ENCODE results near the gene BOLA3. TPM values are rescaled to one million over a fixed set of nuclear protein-coding genes. Genes with fewer than 3 reads are reported as not detected.

BOLA3 gene
- total and polyA plus RNA-seq, 2 donors (not counting 1 experiment from before 2014, with no cell fraction given): 6.5 to 8.5 TPM

DNA sequence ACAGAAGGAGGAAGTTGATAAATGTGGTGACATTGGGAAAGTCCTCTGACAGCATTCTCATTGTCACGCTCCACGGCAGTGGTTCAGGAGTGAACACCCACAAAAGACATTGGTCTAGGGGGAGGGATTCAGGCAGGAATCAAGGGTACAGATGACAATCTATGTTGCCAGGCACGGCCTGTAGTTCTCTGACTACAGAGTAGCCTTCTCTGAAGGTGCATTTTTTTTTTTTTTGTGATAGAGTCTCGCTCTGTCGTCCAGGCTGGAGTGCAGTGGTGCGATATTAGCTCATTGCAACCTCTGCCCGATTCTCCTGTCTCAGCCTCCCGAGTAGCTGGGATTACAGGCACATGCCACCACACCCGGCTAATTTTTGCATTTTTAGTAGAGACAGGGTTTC is 38.3 kb upstream of the BOLA3 start:
- H3K4me3 ChIP-seq (ENCODE audit: control extremely low read depth in 1 of 5, extremely low read depth in 1 of 5, insufficient read depth in 1 of 5, low read depth in 2 of 5, low read length in 4 of 5): peak overlapping the region in 1 of 5 experiments; percentile 35
- ATAC-seq (ENCODE audit: low read depth) (peak; percentile 79), DNase-seq (peak; percentile 95)
- no peaks in the 10 kb centered on the region for H3K9me3 Mint-ChIP-seq (ENCODE audit: insufficient read depth)
- H3K4me2 ChIP-seq (replicated peaks; ENCODE audit: low read depth, low read length, poor library complexity, severe bottlenecking): peak overlapping the region; percentile 59
- no peaks in the 10 kb centered on the region for H3K36me3 ChIP-seq (replicated peaks in 1 of 2; ENCODE audit: control extremely low read depth in 1 of 2, control insufficient read depth in 1 of 2, extremely low read depth in 1 of 2, insufficient read depth in 2 of 2, low read length in 1 of 2)
- no peaks in the 10 kb centered on the region for H4K20me1 ChIP-seq (ENCODE audit: control insufficient read depth, insufficient read depth, low read length, poor library complexity, severe bottlenecking)
- H3K9me3 ChIP-seq (ENCODE audit: control extremely low read depth in 1 of 3, control insufficient read depth in 2 of 3, insufficient read depth in 1 of 3, low read length in 2 of 3): peaks cover 0 to 15% (median 0%) of the 10 kb centered on the region in 3 donors
- H3K79me2 ChIP-seq (ENCODE audit: control insufficient read depth, insufficient read depth, low read length): peaks cover 5% of the 10 kb centered on the region
- H3K27ac ChIP-seq (ENCODE audit: low read length in 2 of 2): peak overlapping the region; percentile 57 to 82
- ChIA-PET POLR2A (interaction anchor here (1.1 to 1.9 kb wide), 3 partner anchors 11 to 20 kb away, joined by 3 to 11 read pairs (median 8); partner anchors contain the start of gene MTHFD2), CTCF (interaction anchor here (0.7 to 4.9 kb wide), 7 partner anchors 11 to 363 kb away, joined by 3 to 29 read pairs (median 3); partner anchors contain the start of gene MTHFD2)
- H3K4me1 Mint-ChIP-seq: peaks cover 37% of the 10 kb centered on the region
- H3K27ac Mint-ChIP-seq: peak overlapping the region; percentile 92
- H2AFZ ChIP-seq (ENCODE audit: insufficient read depth, low read depth, low read length, poor library complexity, severe bottlenecking): no peak overlapping the region
- 40% methylated on average over 6 of the region's 9 CpGs for WGBS (ENCODE audit: insufficient coverage)
- H3K9ac ChIP-seq (ENCODE audit: low read length): peak overlapping the region; percentile 50
- no peaks in the 10 kb centered on the region for H3K27me3 Mint-ChIP-seq
- no peak for TF ChIP-seq EZH2 (IDR thresholded peaks at IDR 0.05; ENCODE audit: borderline replicate concordance, insufficient read depth, low read depth, low read length, poor library complexity, severe bottlenecking)
- intact Hi-C loops (cut with micrococcal nuclease): loop anchor here (1.0 kb wide), 2 partner anchors 8 to 13 kb away; partner anchors contain the start of gene MOB1A
- peaks cover 37 to 49% of the 10 kb centered on the region in 2 donors for H3K4me1 ChIP-seq (ENCODE audit: control insufficient read depth in 2 of 2, insufficient read depth in 2 of 2, low read length in 2 of 2)
- peak overlapping the region; percentile 80 for H3K4me3 Mint-ChIP-seq
- no peaks in the 10 kb centered on the region for H3K27me3 ChIP-seq (replicated peaks in 1 of 4; ENCODE audit: control extremely low read depth in 1 of 4, control insufficient read depth in 3 of 4, insufficient read depth in 4 of 4, low read length in 3 of 4)

DNA sequence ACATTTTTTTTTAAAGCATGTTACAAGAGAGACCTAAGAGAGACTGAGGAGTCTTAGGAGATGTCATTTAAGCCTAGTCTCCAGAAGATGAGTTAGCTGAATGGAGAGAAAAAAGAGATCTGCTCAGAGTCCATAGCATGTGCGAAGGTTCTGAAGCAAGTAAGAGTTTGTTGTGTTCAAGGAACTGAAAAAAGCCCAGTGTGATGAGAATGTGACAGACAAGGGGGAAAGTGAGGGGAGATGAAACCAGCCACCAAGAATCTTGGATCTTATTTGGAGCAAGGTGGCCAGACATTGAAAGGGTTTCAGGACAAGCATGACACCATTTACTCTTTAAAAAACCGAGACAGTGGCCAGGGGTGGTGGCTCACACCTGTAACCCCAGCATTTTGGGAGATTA is 36.2 kb upstream of the BOLA3 start:
- H3K9ac ChIP-seq (ENCODE audit: low read length): no peak overlapping the region
- Mint-ChIP-seq H3K4me1 (peaks cover 48% of the 10 kb centered on the region), H3K27me3 (no peaks in the 10 kb centered on the region), H3K4me3 (peak overlapping the region; percentile 5), H3K27ac (peak overlapping the region; percentile 64), H3K9me3 (ENCODE audit: insufficient read depth) (no peaks in the 10 kb centered on the region)
- ChIA-PET POLR2A (no interaction called here), CTCF (interaction anchor here (0.6 to 4.9 kb wide), 4 partner anchors 8 to 36 kb away, joined by 4 to 29 read pairs (median 4); partner anchors contain the start of gene MTHFD2)
- H3K9me3 ChIP-seq (ENCODE audit: control extremely low read depth in 1 of 3, control insufficient read depth in 2 of 3, insufficient read depth in 1 of 3, low read length in 2 of 3): peaks cover 0 to 21% (median 0%) of the 10 kb centered on the region in 3 donors
- H3K4me1 ChIP-seq (ENCODE audit: control insufficient read depth in 2 of 2, insufficient read depth in 2 of 2, low read length in 2 of 2): peaks cover 45 to 67% of the 10 kb centered on the region in 2 donors
- no peaks in the 10 kb centered on the region for H4K20me1 ChIP-seq (ENCODE audit: control insufficient read depth, insufficient read depth, low read length, poor library complexity, severe bottlenecking)
- no CpG with 5 or more reads among the region's 2 CpGs for WGBS (ENCODE audit: insufficient coverage)
- H3K79me2 ChIP-seq (ENCODE audit: control insufficient read depth, insufficient read depth, low read length): peaks cover 12% of the 10 kb centered on the region
- TF ChIP-seq, protein P1, sequence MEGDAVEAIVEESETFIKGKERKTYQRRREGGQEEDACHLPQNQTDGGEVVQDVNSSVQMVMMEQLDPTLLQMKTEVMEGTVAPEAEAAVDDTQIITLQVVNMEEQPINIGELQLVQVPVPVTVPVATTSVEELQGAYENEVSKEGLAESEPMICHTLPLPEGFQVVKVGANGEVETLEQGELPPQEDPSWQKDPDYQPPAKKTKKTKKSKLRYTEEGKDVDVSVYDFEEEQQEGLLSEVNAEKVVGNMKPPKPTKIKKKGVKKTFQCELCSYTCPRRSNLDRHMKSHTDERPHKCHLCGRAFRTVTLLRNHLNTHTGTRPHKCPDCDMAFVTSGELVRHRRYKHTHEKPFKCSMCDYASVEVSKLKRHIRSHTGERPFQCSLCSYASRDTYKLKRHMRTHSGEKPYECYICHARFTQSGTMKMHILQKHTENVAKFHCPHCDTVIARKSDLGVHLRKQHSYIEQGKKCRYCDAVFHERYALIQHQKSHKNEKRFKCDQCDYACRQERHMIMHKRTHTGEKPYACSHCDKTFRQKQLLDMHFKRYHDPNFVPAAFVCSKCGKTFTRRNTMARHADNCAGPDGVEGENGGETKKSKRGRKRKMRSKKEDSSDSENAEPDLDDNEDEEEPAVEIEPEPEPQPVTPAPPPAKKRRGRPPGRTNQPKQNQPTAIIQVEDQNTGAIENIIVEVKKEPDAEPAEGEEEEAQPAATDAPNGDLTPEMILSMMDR (IDR thresholded peaks at IDR 0.05): no peak
- no peak for TF ChIP-seq EZH2 (IDR thresholded peaks at IDR 0.05; ENCODE audit: borderline replicate concordance, insufficient read depth, low read depth, low read length, poor library complexity, severe bottlenecking)
- H2AFZ ChIP-seq (ENCODE audit: insufficient read depth, low read depth, low read length, poor library complexity, severe bottlenecking): no peak overlapping the region
- no peaks in the 10 kb centered on the region for H3K36me3 ChIP-seq (replicated peaks in 1 of 2; ENCODE audit: control extremely low read depth in 1 of 2, control insufficient read depth in 1 of 2, extremely low read depth in 1 of 2, insufficient read depth in 2 of 2, low read length in 1 of 2)
- ATAC-seq (ENCODE audit: low read depth) (no peak), DNase-seq (peak; percentile 26)
- no peak overlapping the region for H3K4me3 ChIP-seq (ENCODE audit: control extremely low read depth in 1 of 5, extremely low read depth in 1 of 5, insufficient read depth in 1 of 5, low read depth in 2 of 5, low read length in 4 of 5)
- intact Hi-C loops (cut with micrococcal nuclease): no loop called here
- no peaks in the 10 kb centered on the region for H3K27me3 ChIP-seq (replicated peaks in 1 of 4; ENCODE audit: control extremely low read depth in 1 of 4, control insufficient read depth in 3 of 4, insufficient read depth in 4 of 4, low read length in 3 of 4)
- H3K27ac ChIP-seq (ENCODE audit: low read length in 2 of 2): peak overlapping the region in 1 of 2 donors; percentile 25
- H3K4me2 ChIP-seq (replicated peaks; ENCODE audit: low read depth, low read length, poor library complexity, severe bottlenecking): no peak overlapping the region
